ENCODE results near the gene TTLL13. TPM values are rescaled to one million over a fixed set of nuclear protein-coding genes. Genes with fewer than 3 reads are reported as not detected.
"Not testable (repeated sequence)": the region's sequence is repeated elsewhere in the genome, so short reads cannot be mapped to it uniquely, and the experiment has no call there.

The TTLL13 gene
- total and polyA plus RNA-seq, 2 donors (not counting 1 experiment from before 2014, with no cell fraction given): under 0.01 to 0.08 TPM

DNA sequence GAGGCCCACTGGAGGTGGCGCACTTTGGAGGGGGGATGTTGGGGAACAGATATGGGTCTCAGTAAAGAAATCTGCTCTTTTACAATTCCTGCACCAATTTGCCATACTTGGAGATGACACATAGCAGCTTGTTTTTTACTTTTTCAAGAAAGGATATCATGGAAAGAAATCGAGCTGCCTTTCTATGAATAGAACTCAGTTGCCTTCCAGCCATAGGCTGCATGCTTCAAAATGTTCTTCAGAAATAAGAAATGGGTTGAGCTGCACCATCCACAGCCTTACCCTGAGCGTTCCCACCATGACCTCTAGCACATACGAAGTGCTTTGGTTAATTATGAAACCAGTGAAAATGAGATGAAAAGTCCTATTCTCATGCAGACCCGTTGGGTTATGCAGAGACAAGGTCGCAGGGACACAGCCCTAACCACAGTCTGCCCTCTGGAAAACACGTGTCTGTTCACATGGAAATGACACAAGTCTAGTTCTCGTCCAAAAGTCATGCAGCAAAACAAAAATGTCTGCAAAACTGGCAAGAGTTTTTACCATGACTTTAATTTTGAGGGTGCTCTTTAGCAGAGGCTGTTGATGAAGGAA is 52.4 kb downstream of the TTLL13 start:
- H3K36me3 ChIP-seq (ENCODE audit: control insufficient read depth, insufficient read depth, low read length): no peaks in the 10 kb centered on the region
- no peaks in the 10 kb centered on the region for H3K79me2 ChIP-seq (ENCODE audit: control insufficient read depth, insufficient read depth, low read length)
- DNase-seq (ENCODE audit: low read depth in 2 of 2): no peak
- H3K4me1 ChIP-seq (ENCODE audit: control insufficient read depth, extremely low read depth, insufficient read depth, low read length): no peaks in the 10 kb centered on the region
- H3K27ac ChIP-seq (ENCODE audit: insufficient read depth, low read length): no peak overlapping the region
- TF ChIP-seq EZH2 (IDR thresholded peaks at IDR 0.05; ENCODE audit: low read length, missing control alignments): no peak
- TF ChIP-seq, protein P1, sequence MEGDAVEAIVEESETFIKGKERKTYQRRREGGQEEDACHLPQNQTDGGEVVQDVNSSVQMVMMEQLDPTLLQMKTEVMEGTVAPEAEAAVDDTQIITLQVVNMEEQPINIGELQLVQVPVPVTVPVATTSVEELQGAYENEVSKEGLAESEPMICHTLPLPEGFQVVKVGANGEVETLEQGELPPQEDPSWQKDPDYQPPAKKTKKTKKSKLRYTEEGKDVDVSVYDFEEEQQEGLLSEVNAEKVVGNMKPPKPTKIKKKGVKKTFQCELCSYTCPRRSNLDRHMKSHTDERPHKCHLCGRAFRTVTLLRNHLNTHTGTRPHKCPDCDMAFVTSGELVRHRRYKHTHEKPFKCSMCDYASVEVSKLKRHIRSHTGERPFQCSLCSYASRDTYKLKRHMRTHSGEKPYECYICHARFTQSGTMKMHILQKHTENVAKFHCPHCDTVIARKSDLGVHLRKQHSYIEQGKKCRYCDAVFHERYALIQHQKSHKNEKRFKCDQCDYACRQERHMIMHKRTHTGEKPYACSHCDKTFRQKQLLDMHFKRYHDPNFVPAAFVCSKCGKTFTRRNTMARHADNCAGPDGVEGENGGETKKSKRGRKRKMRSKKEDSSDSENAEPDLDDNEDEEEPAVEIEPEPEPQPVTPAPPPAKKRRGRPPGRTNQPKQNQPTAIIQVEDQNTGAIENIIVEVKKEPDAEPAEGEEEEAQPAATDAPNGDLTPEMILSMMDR (conservative IDR thresholded peaks at IDR 0.05 in 1 of 2, IDR thresholded peaks at IDR 0.05 in 1 of 2; ENCODE audit: low read depth in 1 of 2, low read length in 2 of 2): no peak
- no peak overlapping the region for H3K4me2 ChIP-seq (ENCODE audit: extremely low read depth, insufficient read depth, low read length)
- H3K9me3 ChIP-seq (ENCODE audit: control insufficient read depth, insufficient read depth, low read depth, low read length): no peaks in the 10 kb centered on the region
- H2AFZ ChIP-seq (ENCODE audit: low read length): no peak overlapping the region
- H4K20me1 ChIP-seq (ENCODE audit: control insufficient read depth, extremely low read depth, insufficient read depth, low read length): no peaks in the 10 kb centered on the region
- no peaks in the 10 kb centered on the region for H3K27me3 ChIP-seq (ENCODE audit: control insufficient read depth, insufficient read depth, low read length)
- no peak overlapping the region for H3K9ac ChIP-seq (ENCODE audit: insufficient read depth, low read length)
- no peak overlapping the region for H3K4me3 ChIP-seq (replicated peaks in 1 of 4; ENCODE audit: control extremely low read depth in 1 of 4, insufficient read depth in 1 of 4, low read depth in 3 of 4, low read length in 4 of 4)

DNA sequence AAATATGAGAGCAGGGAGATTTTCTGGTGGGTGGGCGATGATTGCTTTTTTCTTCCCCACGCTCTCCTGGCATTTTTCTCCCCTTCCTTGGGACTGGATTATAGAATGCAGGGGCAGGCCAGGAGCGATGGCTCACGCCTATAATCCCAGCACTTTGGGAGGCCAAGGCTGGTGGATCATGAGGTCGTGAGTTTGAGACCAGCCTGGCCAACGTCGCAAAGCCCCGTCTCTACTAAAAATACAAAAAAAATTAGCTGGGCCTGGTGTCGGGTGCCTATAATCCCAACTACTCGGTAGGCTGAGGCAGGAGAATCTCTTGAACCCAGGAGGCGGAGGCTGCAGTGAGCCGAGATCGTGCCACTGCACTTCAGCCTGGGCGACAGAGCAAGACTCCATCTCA is 56.0 kb downstream of the TTLL13 start:
- not testable (repeated sequence) for H3K27me3 ChIP-seq (ENCODE audit: control insufficient read depth, insufficient read depth, low read length); DNase-seq (ENCODE audit: low read depth in 2 of 2); H3K4me1 ChIP-seq (ENCODE audit: control insufficient read depth, extremely low read depth, insufficient read depth, low read length); H4K20me1 ChIP-seq (ENCODE audit: control insufficient read depth, extremely low read depth, insufficient read depth, low read length); H3K4me3 ChIP-seq (replicated peaks in 1 of 4; ENCODE audit: control extremely low read depth in 1 of 4, insufficient read depth in 1 of 4, low read depth in 3 of 4, low read length in 4 of 4); H3K9me3 ChIP-seq (ENCODE audit: control insufficient read depth, insufficient read depth, low read depth, low read length); H3K27ac ChIP-seq (ENCODE audit: insufficient read depth, low read length); H3K4me2 ChIP-seq (ENCODE audit: extremely low read depth, insufficient read depth, low read length); H3K9ac ChIP-seq (ENCODE audit: insufficient read depth, low read length); H3K79me2 ChIP-seq (ENCODE audit: control insufficient read depth, insufficient read depth, low read length); H2AFZ ChIP-seq (ENCODE audit: low read length); H3K36me3 ChIP-seq (ENCODE audit: control insufficient read depth, insufficient read depth, low read length)

DNA sequence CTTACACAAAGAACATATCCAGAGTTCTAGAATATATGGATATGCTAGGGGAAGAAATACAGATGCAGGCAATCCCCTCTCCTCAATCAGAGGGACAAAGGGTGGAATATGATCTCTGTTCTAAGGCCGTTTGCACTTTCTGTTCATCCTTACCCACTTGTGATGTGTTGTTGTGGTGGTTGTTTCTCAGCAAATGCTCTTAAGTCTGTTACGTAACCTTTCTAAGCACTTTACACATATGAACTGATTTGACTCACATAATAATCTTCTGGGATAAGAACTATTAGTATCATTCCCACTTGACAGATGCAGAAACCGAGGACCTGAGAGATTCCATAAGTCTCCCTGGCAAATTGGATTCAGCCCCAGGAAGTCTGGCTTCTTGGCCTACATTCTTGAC is 56.6 kb downstream of the TTLL13 start:
- H3K36me3 ChIP-seq (ENCODE audit: control insufficient read depth, insufficient read depth, low read length): no peaks in the 10 kb centered on the region
- H4K20me1 ChIP-seq (ENCODE audit: control insufficient read depth, extremely low read depth, insufficient read depth, low read length): no peaks in the 10 kb centered on the region
- H3K4me2 ChIP-seq (ENCODE audit: extremely low read depth, insufficient read depth, low read length): no peak overlapping the region
- no peaks in the 10 kb centered on the region for H3K4me1 ChIP-seq (ENCODE audit: control insufficient read depth, extremely low read depth, insufficient read depth, low read length)
- H3K27me3 ChIP-seq (ENCODE audit: control insufficient read depth, insufficient read depth, low read length): no peaks in the 10 kb centered on the region
- no peak overlapping the region for H3K4me3 ChIP-seq (replicated peaks in 1 of 4; ENCODE audit: control extremely low read depth in 1 of 4, insufficient read depth in 1 of 4, low read depth in 3 of 4, low read length in 4 of 4)
- H3K9ac ChIP-seq (ENCODE audit: insufficient read depth, low read length): no peak overlapping the region
- H3K79me2 ChIP-seq (ENCODE audit: control insufficient read depth, insufficient read depth, low read length): no peaks in the 10 kb centered on the region
- TF ChIP-seq, protein P1 (conservative IDR thresholded peaks at IDR 0.05 in 1 of 2, IDR thresholded peaks at IDR 0.05 in 1 of 2; ENCODE audit: low read depth in 1 of 2, low read length in 2 of 2): no peak
- no peak for TF ChIP-seq EZH2 (IDR thresholded peaks at IDR 0.05; ENCODE audit: low read length, missing control alignments)
- DNase-seq (ENCODE audit: low read depth in 2 of 2): no peak
- no peaks in the 10 kb centered on the region for H3K9me3 ChIP-seq (ENCODE audit: control insufficient read depth, insufficient read depth, low read depth, low read length)
- no peak overlapping the region for H2AFZ ChIP-seq (ENCODE audit: low read length)
- no peak overlapping the region for H3K27ac ChIP-seq (ENCODE audit: insufficient read depth, low read length)
